Measurements from ENCODE around the gene FRMD6.
A peak's percentile ranks its signal among the peaks of the same experiment; 100 is the strongest.

FRMD6 gene

DNA sequence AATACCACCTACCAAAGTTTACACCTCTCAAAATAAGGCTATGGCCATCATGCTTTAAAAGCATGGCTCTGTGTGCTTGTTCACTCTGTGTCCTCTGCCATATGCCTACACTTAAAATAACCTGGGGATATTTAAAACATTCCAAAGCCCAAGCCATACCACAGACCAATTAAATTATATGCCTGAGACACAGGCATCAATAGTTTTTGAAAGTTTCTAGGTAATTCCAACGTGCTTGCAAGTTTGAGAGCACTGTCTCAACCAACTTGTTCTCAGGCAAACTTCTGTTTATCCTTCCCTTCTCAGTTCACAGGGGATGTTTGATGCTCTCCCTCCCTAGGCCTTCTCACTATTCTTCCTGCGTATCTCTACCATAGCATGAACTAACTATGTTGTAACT, 3.4 kb upstream of the FRMD6 start:
- TF ChIP-seq, protein P1, sequence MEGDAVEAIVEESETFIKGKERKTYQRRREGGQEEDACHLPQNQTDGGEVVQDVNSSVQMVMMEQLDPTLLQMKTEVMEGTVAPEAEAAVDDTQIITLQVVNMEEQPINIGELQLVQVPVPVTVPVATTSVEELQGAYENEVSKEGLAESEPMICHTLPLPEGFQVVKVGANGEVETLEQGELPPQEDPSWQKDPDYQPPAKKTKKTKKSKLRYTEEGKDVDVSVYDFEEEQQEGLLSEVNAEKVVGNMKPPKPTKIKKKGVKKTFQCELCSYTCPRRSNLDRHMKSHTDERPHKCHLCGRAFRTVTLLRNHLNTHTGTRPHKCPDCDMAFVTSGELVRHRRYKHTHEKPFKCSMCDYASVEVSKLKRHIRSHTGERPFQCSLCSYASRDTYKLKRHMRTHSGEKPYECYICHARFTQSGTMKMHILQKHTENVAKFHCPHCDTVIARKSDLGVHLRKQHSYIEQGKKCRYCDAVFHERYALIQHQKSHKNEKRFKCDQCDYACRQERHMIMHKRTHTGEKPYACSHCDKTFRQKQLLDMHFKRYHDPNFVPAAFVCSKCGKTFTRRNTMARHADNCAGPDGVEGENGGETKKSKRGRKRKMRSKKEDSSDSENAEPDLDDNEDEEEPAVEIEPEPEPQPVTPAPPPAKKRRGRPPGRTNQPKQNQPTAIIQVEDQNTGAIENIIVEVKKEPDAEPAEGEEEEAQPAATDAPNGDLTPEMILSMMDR (IDR thresholded peaks at IDR 0.05; ENCODE audit: low read depth, low read length), result no peak
- no peaks in the 10 kb centered on the region; the same call in 1 of the 2 replicates for H3K36me3 ChIP-seq
- DNase-seq, result no peak

DNA sequence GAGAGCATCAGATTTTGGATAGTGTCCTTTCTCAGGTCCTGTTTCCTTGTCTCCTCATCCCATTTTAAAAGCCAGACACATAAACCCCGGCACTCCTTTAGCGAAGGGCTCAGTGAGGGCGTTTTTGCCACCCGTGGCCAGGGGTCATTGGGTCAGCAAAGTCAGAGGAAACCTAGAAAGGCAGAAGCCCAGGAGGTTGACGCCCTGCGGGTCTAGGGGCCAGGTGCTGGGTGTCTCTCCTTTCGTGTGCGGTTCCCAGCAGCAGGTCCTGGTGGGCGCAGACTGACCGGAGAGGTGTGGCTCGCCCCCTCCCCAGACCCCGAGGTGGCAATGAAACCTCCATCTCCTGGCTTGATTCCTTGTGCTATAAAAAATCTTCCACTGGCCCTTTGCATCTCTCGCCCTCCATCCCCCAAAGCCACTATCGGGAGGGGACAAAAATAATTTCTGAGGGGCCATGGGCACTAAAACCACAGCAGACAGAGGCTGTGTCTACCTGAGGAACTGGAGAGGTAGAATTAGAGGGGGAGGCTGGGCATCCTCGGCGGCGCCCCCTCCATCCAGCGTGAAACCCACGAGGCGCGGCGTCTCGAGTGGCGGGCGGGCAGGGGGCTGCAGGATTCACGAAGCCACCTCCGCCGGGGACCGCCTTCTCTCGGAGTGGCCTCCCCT, 858 bp upstream of the FRMD6 start:
- peaks cover 10% of the 10 kb centered on the region; the same call in 1 of the 2 replicates for H3K4me1 ChIP-seq
- no peaks in the 10 kb centered on the region; the same call in 1 of the 2 replicates for H3K36me3 ChIP-seq
- TF ChIP-seq, protein P1 (IDR thresholded peaks at IDR 0.05; ENCODE audit: low read depth, low read length), result no peak
- no peak for DNase-seq
- peak overlapping the region; percentile 79 for H3K4me3 ChIP-seq (ENCODE audit: low read depth, low read length)
- H3K9me3 ChIP-seq, result no peaks in the 10 kb centered on the region
- no peaks in the 10 kb centered on the region for H3K27me3 ChIP-seq

More for the DNA sequence above, 3.4 kb upstream of the FRMD6 start:
- Histone ChIP-seq H3K27me3 (no peaks in the 10 kb centered on the region), H3K4me3 (ENCODE audit: low read depth, low read length) (no peak overlapping the region), H3K4me1 (peaks cover 7% of the 10 kb centered on the region; the same call in 1 of the 2 replicates), H3K9me3 (no peaks in the 10 kb centered on the region)

DNA sequence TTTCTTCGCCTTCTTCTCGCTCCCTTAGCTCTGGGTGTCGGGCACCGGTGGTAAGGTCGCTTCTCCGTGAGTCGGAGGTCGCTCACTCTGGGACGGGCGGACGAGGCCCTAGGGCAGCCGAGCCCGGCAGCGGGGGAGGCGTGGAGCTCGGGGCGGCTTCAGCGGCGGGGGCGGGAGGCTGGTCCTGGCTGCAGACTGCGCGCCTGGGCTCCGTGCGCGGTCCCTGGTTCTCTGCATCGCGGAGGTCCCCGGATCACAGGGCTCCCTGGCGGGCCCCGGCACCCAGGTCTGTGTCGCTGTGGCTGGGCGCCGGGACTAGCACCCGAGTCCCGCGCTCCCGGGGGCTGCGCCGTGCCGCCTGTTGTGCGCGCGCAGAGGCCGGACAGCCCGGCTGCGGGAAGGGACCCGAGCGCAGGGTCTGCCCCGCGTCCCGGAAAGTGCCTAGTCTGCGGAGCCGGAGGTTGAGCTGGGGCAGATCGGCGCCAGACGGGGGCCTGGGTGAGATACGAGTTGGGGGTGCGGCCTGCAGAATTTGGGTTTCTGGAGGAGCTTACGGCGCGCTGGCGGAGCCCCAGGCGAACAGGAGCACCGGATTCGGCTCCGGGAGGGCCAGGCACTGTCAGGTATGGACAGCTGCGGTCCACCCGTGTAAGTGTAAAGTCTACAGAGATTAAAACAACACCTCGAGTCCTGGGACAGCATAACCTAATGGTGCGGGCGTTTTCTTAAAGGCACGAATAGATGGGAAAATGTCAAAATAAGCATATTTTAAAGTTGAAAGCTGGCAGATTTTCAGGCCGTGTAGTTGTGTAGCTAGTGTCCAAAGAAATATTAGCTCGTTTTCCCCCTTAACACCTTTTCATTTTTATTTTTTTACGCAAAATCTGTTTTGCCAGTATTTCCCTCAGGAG, 713 bp downstream of the FRMD6 start:
- Histone ChIP-seq H3K9me3 (no peaks in the 10 kb centered on the region), H3K27me3 (no peaks in the 10 kb centered on the region), H3K4me1 (peaks cover 10% of the 10 kb centered on the region; the same call in 1 of the 2 replicates), H3K36me3 (peaks cover 3% of the 10 kb centered on the region), H3K4me3 (ENCODE audit: low read depth, low read length) (peak overlapping the region; percentile 83)
- TF ChIP-seq, protein P1 (IDR thresholded peaks at IDR 0.05; ENCODE audit: low read depth, low read length), result no peak
- DNase-seq, result peak; percentile 71

DNA sequence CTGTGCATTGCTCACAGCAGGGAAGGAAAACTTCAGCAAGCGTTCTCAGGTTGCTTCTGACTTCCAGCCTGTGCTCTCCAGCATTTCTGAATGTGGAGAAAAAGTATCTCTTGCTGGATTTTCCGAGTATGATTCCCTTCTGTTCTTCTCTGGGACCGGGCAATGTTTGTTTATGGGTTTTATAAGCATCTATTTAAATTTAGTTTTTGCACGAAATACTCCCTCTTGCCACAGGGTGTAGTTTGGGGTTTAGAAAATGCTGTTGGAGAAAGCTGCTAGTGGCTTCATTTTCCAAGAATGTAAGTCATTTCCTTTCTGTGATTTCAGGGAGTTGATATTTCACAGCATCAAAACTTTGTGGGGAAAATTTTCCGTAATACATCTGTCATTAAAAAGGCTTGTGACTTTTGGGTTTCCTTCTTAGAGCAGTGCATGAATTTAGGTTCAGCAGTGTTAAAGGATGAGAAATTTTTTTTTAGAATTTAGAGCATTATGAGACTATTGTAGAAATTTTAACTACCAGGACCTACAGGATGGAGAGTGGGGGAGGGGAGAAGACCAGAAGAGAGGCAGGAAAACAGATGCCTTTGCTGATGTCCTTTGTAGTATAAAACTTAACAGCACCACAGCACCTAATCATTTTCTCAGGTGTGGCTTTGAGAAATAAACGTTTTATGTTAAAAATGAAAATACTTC, 1.5 kb downstream of the FRMD6 start:
- no peaks in the 10 kb centered on the region for H3K27me3 ChIP-seq
- no peak for DNase-seq
- H3K4me1 ChIP-seq, result peaks cover 9% of the 10 kb centered on the region; the same call in 1 of the 2 replicates
- no peaks in the 10 kb centered on the region for H3K9me3 ChIP-seq
- H3K4me3 ChIP-seq (ENCODE audit: low read depth, low read length), result peak overlapping the region; percentile 83
- TF ChIP-seq, protein P1 (IDR thresholded peaks at IDR 0.05; ENCODE audit: low read depth, low read length), result peak; percentile 23
- peaks cover 3% of the 10 kb centered on the region for H3K36me3 ChIP-seq

DNA sequence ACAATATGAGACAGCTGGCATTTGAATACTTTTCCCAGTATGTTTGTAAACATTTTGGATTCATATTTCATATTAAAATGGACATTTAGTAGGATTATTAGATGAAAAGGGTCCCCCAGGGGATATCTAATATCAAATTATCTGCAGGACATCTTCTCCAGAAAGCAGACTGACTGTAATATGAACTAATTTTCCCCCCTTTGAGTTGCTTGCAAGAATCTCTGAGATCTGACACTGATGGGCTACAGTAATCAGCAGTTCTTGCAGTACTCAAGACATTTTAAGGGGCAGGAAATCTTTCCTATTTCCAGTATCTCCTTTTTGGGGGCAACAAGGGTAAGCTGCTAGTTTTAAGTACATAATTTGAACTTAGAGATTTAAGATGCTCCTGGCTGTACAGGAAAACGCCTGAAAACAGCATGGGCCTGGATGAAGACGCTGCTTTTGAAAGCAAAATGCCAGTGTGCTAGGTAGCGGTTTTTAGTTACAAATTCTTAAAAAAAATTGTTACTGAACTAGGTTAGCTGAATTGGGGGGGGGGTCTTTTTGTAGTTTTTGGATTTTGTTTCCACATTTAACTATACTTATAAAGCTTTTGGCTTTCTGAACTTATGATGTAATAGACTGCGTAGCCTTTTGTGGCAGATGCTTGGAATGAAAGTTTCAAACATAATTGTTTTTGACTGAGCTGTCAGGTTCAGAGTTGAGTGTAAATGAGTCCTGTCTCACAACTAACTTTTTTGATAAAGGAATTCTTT, 2.2 kb downstream of the FRMD6 start:
- Histone ChIP-seq H3K36me3 (peaks cover 3% of the 10 kb centered on the region), H3K4me3 (ENCODE audit: low read depth, low read length) (peak overlapping the region; percentile 83), H3K27me3 (no peaks in the 10 kb centered on the region), H3K4me1 (peaks cover 10% of the 10 kb centered on the region), H3K9me3 (no peaks in the 10 kb centered on the region)
- DNase-seq, result no peak
- TF ChIP-seq, protein P1 (IDR thresholded peaks at IDR 0.05; ENCODE audit: low read depth, low read length), result no peak

All from BE2C (cell line).